GM23248 (cell line): Measurements from ENCODE around the gene AKT3.

Experiments used
- EZH2 ChIP-seq: fragments of 200-600 bp; sonication (generic); IDR thresholded peaks from 2 replicates; pipeline ENCODE4 v1.6.1; 2018; ENCODE audit warnings: antibody characterized with exemption, mild to moderate bottlenecking; ENCODE audit not compliant: insufficient read depth, poor library complexity, severe bottlenecking
- EZH2phosphoT487 ChIP-seq: fragments of 200-600 bp; sonication (generic); IDR thresholded peaks from 2 replicates; pipeline ENCODE4 v1.6.1; 2018; ENCODE audit warnings: antibody characterized with exemption, moderate library complexity, mild to moderate bottlenecking, low read depth; ENCODE audit not compliant: insufficient read depth

DNA sequence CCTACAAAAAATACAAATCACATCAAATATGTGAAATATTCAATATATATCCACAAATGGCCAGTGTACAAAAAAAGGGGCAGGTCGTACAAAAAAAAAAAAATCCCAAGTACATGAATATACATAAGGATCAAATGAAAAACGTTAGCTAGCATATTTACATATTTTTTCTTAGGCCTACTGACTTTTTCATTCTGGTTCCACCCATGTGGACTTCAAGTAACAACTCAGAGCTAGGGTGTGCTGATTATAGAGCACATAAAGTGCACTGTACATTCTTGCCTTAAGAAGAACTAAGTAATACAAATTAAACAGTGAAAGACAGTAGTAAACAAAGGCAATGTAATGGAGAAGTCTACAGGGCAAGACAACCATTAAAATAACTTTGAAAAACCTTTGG, 297.0 kb downstream of the AKT3 start:
- no peak for TF ChIP-seq EZH2phosphoT487
- TF ChIP-seq EZH2 = no peak
